ENCODE results near the gene USH2A. TPM values are rescaled to one million over a fixed set of nuclear protein-coding genes. Genes with fewer than 3 reads are reported as not detected.

The USH2A gene
- total RNA-seq, 4 donors from 2014 or later = 0.39 TPM; not detected in 3

DNA sequence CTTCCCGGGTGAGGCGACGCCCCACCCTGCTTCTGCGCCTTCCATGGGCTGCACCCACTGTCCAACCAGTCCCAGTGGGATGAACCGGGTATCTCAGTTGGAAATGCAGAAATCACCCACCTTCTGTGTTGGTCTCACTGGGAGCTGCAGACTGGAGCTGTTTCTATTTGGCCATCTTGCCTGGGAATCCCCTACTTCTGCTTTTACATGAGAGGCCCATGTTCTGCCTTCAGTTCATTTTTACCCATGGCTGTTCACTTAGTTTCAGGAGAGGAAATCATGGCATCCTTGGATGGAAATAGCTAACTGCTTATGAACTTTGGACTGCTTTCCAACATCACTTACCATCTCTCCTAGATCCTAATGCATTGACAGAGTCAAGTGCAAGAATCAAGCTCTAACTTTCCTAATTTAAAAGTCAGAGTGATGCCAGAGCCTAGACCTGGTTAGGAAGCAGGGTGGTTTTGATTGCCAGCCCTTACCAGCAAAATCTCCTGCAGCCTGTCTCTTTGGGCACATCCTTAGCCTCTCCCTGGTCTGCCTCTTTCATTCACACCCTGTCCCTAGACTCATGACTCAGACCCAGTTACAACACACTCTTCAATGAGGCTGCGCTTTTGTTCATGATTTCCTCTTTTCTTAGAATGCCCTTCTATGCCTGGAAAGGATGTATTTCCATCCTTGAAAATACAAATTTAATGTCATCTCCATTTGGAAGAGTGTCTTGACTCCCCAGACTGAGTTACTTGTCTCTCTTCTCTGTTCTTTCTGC is 719.0 kb downstream of the USH2A start:
- H3K36me3 ChIP-seq = no peaks in the 10 kb centered on the region
- ATAC-seq = no peak
- H3K4me1 ChIP-seq = no peaks in the 10 kb centered on the region
- H3K4me3 ChIP-seq = no peak overlapping the region
- no peak for TF ChIP-seq POLR2A (IDR thresholded peaks at IDR 0.05)
- no peak for TF ChIP-seq POLR2AphosphoS5 (IDR thresholded peaks at IDR 0.05)
- TF ChIP-seq EP300 (IDR thresholded peaks at IDR 0.05) = no peak
- TF ChIP-seq, protein P1, sequence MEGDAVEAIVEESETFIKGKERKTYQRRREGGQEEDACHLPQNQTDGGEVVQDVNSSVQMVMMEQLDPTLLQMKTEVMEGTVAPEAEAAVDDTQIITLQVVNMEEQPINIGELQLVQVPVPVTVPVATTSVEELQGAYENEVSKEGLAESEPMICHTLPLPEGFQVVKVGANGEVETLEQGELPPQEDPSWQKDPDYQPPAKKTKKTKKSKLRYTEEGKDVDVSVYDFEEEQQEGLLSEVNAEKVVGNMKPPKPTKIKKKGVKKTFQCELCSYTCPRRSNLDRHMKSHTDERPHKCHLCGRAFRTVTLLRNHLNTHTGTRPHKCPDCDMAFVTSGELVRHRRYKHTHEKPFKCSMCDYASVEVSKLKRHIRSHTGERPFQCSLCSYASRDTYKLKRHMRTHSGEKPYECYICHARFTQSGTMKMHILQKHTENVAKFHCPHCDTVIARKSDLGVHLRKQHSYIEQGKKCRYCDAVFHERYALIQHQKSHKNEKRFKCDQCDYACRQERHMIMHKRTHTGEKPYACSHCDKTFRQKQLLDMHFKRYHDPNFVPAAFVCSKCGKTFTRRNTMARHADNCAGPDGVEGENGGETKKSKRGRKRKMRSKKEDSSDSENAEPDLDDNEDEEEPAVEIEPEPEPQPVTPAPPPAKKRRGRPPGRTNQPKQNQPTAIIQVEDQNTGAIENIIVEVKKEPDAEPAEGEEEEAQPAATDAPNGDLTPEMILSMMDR (IDR thresholded peaks at IDR 0.05) = no peak
- H3K27ac ChIP-seq = no peak overlapping the region
- H3K27me3 ChIP-seq = no peaks in the 10 kb centered on the region
- no peaks in the 10 kb centered on the region for H3K9me3 ChIP-seq
- WGBS, 2 donors (ENCODE audit: low coverage in 1 of 2) = 50 to 100% methylated on average over 1 of the region's 6 CpGs

DNA sequence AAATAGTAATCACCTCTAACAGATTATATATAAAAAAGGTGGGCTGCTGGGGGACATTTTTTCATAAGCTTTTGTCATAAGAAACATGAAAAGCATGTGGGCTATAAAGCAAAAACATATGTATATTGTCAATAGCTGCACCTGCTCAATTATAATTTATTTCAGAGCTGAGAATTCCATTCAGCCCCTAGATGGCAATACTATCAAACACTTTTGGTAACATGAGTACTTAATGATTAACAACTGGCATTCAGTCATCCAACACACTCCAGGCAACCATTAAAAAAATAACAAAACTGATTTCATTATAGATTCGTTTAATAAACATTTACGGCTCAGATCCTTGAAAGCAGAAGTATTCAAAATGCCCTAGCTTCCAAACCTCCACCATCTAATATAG is 741.0 kb downstream of the USH2A start:
- H3K36me3 ChIP-seq = no peaks in the 10 kb centered on the region
- no peaks in the 10 kb centered on the region for H3K4me1 ChIP-seq
- H3K9me3 ChIP-seq = no peaks in the 10 kb centered on the region
- no peak overlapping the region for H3K27ac ChIP-seq
- 62 to 71% methylated on average over 2 of the region's 2 CpGs for WGBS, 2 donors (ENCODE audit: low coverage in 1 of 2)
- TF ChIP-seq POLR2A (IDR thresholded peaks at IDR 0.05) (no peak), POLR2AphosphoS5 (IDR thresholded peaks at IDR 0.05) (no peak), EP300 (IDR thresholded peaks at IDR 0.05) (no peak)
- TF ChIP-seq, protein P1 (IDR thresholded peaks at IDR 0.05) = no peak
- no peaks in the 10 kb centered on the region for H3K27me3 ChIP-seq
- no peak for ATAC-seq
- no peak overlapping the region for H3K4me3 ChIP-seq

DNA sequence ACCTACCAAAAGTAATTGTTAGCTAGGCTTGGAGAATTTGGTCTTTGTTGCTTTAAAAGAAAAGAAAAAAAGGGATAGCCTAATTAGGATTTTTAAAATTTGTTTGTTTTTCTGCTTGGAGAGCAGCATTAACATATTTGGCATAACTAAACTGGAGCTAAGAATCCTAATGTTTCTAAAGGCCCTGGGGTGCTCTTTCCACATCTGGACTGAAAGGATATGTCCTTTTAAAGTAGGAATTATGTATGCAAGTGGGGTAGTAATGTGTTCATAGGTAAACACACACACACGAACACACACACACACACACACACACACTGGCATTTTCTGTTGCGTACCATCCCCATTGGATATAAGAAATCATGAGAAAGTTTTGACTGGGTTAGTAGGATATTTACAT is 742.2 kb downstream of the USH2A start:
- WGBS, 2 donors (ENCODE audit: low coverage in 1 of 2) = 50 to 70% methylated on average over 2 of the region's 2 CpGs
- ATAC-seq = no peak
- TF ChIP-seq EP300 (IDR thresholded peaks at IDR 0.05) (no peak), POLR2A (IDR thresholded peaks at IDR 0.05) (no peak), POLR2AphosphoS5 (IDR thresholded peaks at IDR 0.05) (no peak)
- TF ChIP-seq, protein P1 (IDR thresholded peaks at IDR 0.05) = no peak
- H3K27ac ChIP-seq = no peak overlapping the region
- H3K4me1 ChIP-seq = no peaks in the 10 kb centered on the region
- no peaks in the 10 kb centered on the region for H3K27me3 ChIP-seq
- H3K36me3 ChIP-seq = no peaks in the 10 kb centered on the region
- H3K9me3 ChIP-seq = no peaks in the 10 kb centered on the region
- no peak overlapping the region for H3K4me3 ChIP-seq

DNA sequence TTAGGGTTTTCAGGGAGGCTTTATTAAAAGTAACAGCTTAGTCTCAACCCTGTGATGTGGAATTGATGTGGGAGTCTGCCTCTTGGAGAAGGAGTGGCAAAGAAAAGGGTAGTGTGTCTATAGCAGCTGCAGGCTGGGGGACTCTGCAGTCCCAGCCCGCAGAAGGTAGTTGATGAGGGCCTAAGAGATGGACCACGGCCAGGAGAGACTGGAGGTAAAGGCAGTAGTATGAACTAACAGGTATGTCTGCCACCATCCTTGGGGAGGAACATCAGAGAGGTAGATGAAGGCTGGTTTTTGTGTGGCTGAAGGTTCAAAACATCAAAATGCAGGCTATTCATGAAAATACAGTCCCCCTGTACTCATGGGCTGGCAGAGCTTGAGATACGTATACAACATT is 744.0 kb downstream of the USH2A start:
- TF ChIP-seq POLR2A (IDR thresholded peaks at IDR 0.05) = no peak
- no peak for TF ChIP-seq POLR2AphosphoS5 (IDR thresholded peaks at IDR 0.05)
- TF ChIP-seq EP300 (IDR thresholded peaks at IDR 0.05) = no peak
- TF ChIP-seq, protein P1 (IDR thresholded peaks at IDR 0.05) = no peak
- no peaks in the 10 kb centered on the region for H3K9me3 ChIP-seq
- WGBS, 2 donors (ENCODE audit: low coverage in 1 of 2) = 75 to 92% methylated on average over 2 to 3 of the region's 3 CpGs
- H3K4me3 ChIP-seq = no peak overlapping the region
- H3K4me1 ChIP-seq = no peaks in the 10 kb centered on the region
- H3K27me3 ChIP-seq = no peaks in the 10 kb centered on the region
- no peak overlapping the region for H3K27ac ChIP-seq
- ATAC-seq = no peak
- H3K36me3 ChIP-seq = no peaks in the 10 kb centered on the region

DNA sequence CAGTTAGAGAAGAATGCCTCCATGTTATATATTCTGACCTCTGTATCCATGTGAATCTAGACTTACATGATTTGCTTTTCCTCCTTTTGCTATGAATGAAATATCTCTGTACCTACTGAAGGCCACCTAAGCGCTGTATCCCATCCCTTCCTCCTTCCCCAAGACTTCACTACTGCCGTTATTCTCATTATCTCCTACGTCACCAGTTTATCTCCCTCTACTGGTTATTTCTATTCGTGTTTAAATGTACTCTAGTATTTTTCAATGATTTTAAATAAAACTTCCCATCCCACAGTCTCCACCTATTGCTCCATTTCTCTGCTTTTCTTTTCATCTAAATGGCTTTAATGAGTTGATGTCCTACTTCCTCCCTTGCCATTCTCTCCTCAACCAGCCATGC is 746.1 kb downstream of the USH2A start:
- no peaks in the 10 kb centered on the region for H3K4me1 ChIP-seq
- TF ChIP-seq POLR2AphosphoS5 (IDR thresholded peaks at IDR 0.05) (no peak), EP300 (IDR thresholded peaks at IDR 0.05) (no peak), POLR2A (IDR thresholded peaks at IDR 0.05) (no peak)
- TF ChIP-seq, protein P1 (IDR thresholded peaks at IDR 0.05) = no peak
- H3K27ac ChIP-seq = no peak overlapping the region
- no peak overlapping the region for H3K4me3 ChIP-seq
- no peaks in the 10 kb centered on the region for H3K27me3 ChIP-seq
- ATAC-seq = no peak
- no peaks in the 10 kb centered on the region for H3K9me3 ChIP-seq
- WGBS, 2 donors (ENCODE audit: low coverage in 1 of 2) = 68 to 89% methylated on average over 4 of the region's 4 CpGs
- no peaks in the 10 kb centered on the region for H3K36me3 ChIP-seq

Measured in gastroesophageal sphincter (tissue), 4 donors.